Measurements from ENCODE around the gene CCDC9B.

The CCDC9B gene

DNA sequence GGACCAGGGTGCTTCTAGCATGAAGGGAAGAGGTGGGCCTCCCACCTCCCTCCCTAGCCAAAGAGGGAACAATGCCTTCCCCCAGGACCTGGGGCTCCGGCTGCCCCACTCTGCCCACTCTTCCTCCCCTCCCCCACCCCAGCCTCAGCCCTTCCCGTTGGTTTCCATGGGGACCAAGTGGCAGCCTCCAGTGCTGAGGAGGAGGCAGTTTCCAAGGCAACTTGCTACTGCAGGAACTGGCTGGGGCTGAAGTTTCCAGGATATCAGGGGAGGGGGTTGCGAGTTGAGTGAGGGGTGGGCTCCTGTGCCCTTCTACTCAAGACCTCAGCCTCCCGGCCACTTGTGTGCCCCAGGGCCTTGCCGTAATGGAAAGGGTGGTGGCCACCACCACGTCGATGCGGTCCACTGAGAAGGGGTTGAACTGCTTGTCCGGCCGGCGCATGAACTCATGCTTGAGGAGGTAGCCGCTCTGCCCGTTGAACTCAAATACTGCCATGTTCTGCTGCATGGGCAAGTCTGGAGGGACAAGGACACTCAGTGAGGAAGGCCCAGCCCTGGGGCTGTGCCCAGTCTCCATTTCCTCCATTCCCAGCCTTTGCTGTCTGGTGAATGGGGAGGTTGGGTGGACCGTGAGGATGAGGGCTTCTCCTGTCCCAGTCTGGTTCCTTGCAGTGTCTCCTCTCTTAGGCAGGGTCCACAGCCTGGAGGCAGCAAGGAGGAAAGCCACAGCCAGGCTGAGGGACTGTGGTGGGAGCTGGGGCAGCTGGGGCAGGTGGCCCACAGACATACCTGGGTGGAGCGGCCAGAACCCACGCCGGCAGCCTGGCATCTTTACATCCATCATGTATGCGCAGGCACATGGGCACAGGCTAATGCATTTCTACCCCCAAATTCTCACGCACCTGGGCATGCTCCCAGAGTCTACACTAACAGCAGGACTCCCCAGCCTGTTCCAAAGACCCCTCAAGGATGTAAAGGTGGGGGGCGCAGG is 46.5 kb downstream of the CCDC9B start:
- TF ChIP-seq, protein P1, sequence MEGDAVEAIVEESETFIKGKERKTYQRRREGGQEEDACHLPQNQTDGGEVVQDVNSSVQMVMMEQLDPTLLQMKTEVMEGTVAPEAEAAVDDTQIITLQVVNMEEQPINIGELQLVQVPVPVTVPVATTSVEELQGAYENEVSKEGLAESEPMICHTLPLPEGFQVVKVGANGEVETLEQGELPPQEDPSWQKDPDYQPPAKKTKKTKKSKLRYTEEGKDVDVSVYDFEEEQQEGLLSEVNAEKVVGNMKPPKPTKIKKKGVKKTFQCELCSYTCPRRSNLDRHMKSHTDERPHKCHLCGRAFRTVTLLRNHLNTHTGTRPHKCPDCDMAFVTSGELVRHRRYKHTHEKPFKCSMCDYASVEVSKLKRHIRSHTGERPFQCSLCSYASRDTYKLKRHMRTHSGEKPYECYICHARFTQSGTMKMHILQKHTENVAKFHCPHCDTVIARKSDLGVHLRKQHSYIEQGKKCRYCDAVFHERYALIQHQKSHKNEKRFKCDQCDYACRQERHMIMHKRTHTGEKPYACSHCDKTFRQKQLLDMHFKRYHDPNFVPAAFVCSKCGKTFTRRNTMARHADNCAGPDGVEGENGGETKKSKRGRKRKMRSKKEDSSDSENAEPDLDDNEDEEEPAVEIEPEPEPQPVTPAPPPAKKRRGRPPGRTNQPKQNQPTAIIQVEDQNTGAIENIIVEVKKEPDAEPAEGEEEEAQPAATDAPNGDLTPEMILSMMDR (IDR thresholded peaks at IDR 0.05; ENCODE audit: low read depth, low read length) = no peak
- H3K4me3 ChIP-seq (ENCODE audit: low read depth, low read length) = no peak overlapping the region
- no peak for DNase-seq (ENCODE audit: low read depth, low spot score)
- in situ Hi-C loops (cut with HindIII; ENCODE audit: low sequenced_read_pairs) = loop anchor here (25.0 kb wide), 1 partner anchor 118 kb away; the partner anchor contains the start of gene IVD

DNA sequence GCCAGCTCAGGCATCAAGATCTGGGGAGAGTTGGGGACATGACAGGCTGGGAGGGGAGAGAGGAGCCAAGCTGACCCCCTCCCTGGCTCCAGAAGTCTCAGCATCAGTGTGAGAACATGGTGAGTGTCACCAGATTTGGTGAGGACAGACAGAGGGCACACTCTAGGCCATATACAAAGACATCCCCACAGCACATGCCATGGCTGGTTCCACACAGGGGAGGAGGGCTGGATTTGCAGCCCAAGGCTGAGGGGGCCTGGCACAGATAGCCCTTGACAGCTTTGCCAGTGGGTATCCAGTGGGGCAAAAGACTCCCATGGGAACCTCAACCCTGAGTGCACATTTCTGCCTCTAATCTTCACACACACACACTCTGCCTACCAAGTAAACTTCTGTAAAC is 47.7 kb downstream of the CCDC9B start:
- TF ChIP-seq, protein P1 (IDR thresholded peaks at IDR 0.05; ENCODE audit: low read depth, low read length) = no peak
- no peak overlapping the region for H3K4me3 ChIP-seq (ENCODE audit: low read depth, low read length)
- in situ Hi-C loops (cut with HindIII; ENCODE audit: low sequenced_read_pairs) = loop anchor here (25.0 kb wide), 1 partner anchor 119 kb away; the partner anchor contains the start of gene IVD
- no peak for DNase-seq (ENCODE audit: low read depth, low spot score)

DNA sequence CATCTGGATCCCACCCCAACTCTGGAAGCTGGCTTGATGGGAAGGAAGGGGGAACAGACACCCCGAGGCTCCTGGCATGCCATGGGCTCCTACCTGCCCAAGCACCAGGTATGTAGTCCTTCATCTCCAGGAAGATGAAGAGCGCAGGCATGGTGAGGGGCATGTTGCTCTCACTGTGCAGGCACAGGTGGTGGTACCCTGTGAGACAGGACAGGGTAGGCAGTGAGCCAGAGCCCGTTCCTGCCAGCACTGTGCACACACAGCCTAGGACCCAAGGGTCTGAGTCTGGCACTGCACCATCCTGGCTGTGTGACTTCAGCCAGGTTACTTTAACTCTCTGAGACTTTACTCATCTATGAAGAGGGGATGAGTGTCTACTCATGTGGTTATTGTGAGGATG is 48.5 kb downstream of the CCDC9B start:
- in situ Hi-C loops (cut with HindIII; ENCODE audit: low sequenced_read_pairs) = loop anchor here (25.0 kb wide), 1 partner anchor 120 kb away; the partner anchor contains the start of gene IVD
- DNase-seq (ENCODE audit: low read depth, low spot score) = no peak
- TF ChIP-seq, protein P1 (IDR thresholded peaks at IDR 0.05; ENCODE audit: low read depth, low read length) = no peak
- no peak overlapping the region for H3K4me3 ChIP-seq (ENCODE audit: low read depth, low read length)

GRCh38 chr15:40290918-40291574 is 49.7 kb downstream of the CCDC9B start:
- H3K4me3 ChIP-seq (ENCODE audit: low read depth, low read length) = peak overlapping the region; percentile 12
- peak; percentile 39 for DNase-seq (ENCODE audit: low read depth, low spot score)
- TF ChIP-seq, protein P1 (IDR thresholded peaks at IDR 0.05; ENCODE audit: low read depth, low read length) = no peak
- in situ Hi-C loops (cut with HindIII; ENCODE audit: low sequenced_read_pairs) = loop anchor here (25.0 kb wide), 1 partner anchor 121 kb away; the partner anchor contains the start of gene IVD

DNA sequence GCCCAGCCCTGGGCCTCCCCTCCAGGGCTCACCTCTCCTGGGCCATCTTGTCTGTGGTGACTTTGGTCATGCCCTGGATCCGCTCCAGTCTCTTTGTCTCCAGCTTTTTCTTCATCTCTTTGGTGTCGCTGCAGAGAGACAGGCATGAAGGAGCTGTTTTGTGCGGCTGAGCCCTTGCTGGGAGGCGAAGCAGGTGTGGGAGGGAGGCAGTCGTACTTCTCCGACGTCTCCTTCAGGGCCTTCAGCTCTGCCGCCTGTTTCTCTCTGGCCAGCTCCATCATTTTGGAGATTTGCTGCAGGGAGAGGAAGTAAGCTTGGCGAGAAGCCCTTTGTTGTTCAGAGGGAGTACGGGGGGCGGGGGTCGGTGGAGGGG is 50.2 kb downstream of the CCDC9B start:
- DNase-seq (ENCODE audit: low read depth, low spot score) = no peak
- TF ChIP-seq, protein P1 (IDR thresholded peaks at IDR 0.05; ENCODE audit: low read depth, low read length) = no peak
- no peak overlapping the region for H3K4me3 ChIP-seq (ENCODE audit: low read depth, low read length)
- in situ Hi-C loops (cut with HindIII; ENCODE audit: low sequenced_read_pairs) = loop anchor here (25.0 kb wide), 1 partner anchor 122 kb away; the partner anchor contains the start of gene IVD

DNA sequence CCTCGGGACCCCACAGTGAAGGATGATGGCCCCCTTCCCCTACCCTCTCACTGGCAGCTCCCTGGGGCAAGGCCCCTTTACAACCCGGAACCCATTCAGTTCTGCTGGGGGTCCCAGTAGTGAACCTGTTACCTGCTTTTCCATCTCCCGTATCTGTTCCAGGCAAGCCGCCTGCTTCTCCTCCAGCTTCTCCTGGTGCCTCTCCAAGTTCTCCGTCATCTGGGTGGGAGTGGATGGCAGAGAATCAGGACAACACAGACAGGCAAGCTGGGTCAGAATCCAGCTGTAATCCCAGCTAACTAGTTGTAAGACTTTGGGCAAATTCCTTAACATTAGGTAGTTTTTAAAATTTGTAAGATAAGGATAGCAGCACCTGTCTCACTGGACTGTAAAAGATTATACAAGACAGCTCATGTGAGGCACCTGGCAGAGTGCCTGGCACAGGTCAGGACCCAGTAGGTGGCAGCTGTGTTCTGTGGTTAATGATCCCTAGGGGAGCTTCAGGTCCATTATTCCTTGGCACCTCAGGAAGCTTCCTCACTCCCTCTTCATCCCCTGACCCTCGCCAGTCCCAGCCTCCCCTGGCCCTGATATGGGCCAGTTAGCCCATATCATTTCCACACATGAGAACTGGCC is 51.5 kb downstream of the CCDC9B start:
- DNase-seq (ENCODE audit: low read depth, low spot score) = no peak
- in situ Hi-C loops (cut with HindIII; ENCODE audit: low sequenced_read_pairs) = loop anchor here (25.0 kb wide), 1 partner anchor 123 kb away; the partner anchor contains the start of gene IVD
- TF ChIP-seq, protein P1 (IDR thresholded peaks at IDR 0.05; ENCODE audit: low read depth, low read length) = no peak
- no peak overlapping the region for H3K4me3 ChIP-seq (ENCODE audit: low read depth, low read length)
